KMS-11 (cell line): ENCODE results near the gene SNTG2.

Experiments
- H2AFZ ChIP-seq: fragments of 200-600 bp; sonication (generic); 2 replicates; pipeline ENCODE4 v1.6.1; 2016; ENCODE audit warnings: antibody characterized with exemption, mixed run types, low read depth
- H3K27ac ChIP-seq: fragments of 200-600 bp; sonication (generic); 2 replicates; pipeline ENCODE4 v1.6.1; 2016; ENCODE audit warnings: mild to moderate bottlenecking, mixed run types
- H3K27me3 ChIP-seq: fragments of 200-600 bp; sonication (generic); 2 replicates; pipeline ENCODE4 v1.6.1; 2017; ENCODE audit warnings: mild to moderate bottlenecking, low read depth, mixed run types, moderate library complexity; ENCODE audit not compliant: insufficient read depth
- H3K36me3 ChIP-seq: fragments of 200-600 bp; sonication (generic); 2 replicates; pipeline ENCODE4 v1.6.1; 2017; ENCODE audit warnings: mild to moderate bottlenecking, mixed run types; ENCODE audit not compliant: insufficient read depth
- H3K4me1 ChIP-seq: fragments of 200-600 bp; sonication (generic); 2 replicates; pipeline ENCODE4 v1.6.1; 2016; ENCODE audit warnings: mild to moderate bottlenecking, low read depth, mixed run types; ENCODE audit not compliant: poor library complexity, severe bottlenecking
- H3K4me2 ChIP-seq: fragments of 200-600 bp; sonication (generic); 2 replicates; pipeline ENCODE4 v1.7.0; 2016; ENCODE audit warnings: mild to moderate bottlenecking, mixed run types
- H3K4me3 ChIP-seq: fragments of 200-600 bp; sonication (generic); IDR thresholded peaks from 2 replicates; pipeline ENCODE4 v1.6.1; 2017; ENCODE audit warnings: low read depth, low read length, mixed read lengths; ENCODE audit not compliant: insufficient read depth
- H3K79me2 ChIP-seq: fragments of 200-600 bp; sonication (generic); 2 replicates; pipeline ENCODE4 v1.6.1; 2016; ENCODE audit warnings: low read depth, mixed run types; ENCODE audit not compliant: insufficient read depth
- H3K9ac ChIP-seq: fragments of 200-600 bp; sonication (generic); 2 replicates; pipeline ENCODE4 v1.6.1; 2016; ENCODE audit warnings: mild to moderate bottlenecking, mixed run types
- H4K20me1 ChIP-seq: fragments of 200-600 bp; sonication (generic); 2 replicates; pipeline ENCODE4 v1.6.1; 2016; ENCODE audit warnings: mild to moderate bottlenecking, mixed run types; ENCODE audit not compliant: insufficient read depth
- CTCF ChIP-seq: fragments of 200-600 bp; sonication (generic); conservative IDR thresholded peaks from 2 replicates; pipeline ENCODE4 v1.6.1; 2017; ENCODE audit warnings: low read depth, mild to moderate bottlenecking, antibody characterized with exemption, low read length, moderate library complexity, mixed read lengths

SNTG2 gene

GRCh38 chr2:974054-974453 is 23.4 kb downstream of the SNTG2 start:
- no peak overlapping the region for H3K9ac ChIP-seq
- H3K36me3 ChIP-seq = no peaks in the 10 kb centered on the region
- H3K27me3 ChIP-seq = no peaks in the 10 kb centered on the region
- H3K79me2 ChIP-seq = no peaks in the 10 kb centered on the region
- no peak overlapping the region for H3K4me3 ChIP-seq
- TF ChIP-seq CTCF = no peak
- H3K4me1 ChIP-seq = no peaks in the 10 kb centered on the region
- H3K4me2 ChIP-seq = no peak overlapping the region
- no peaks in the 10 kb centered on the region for H4K20me1 ChIP-seq
- no peak overlapping the region for H2AFZ ChIP-seq
- H3K27ac ChIP-seq = no peak overlapping the region

GRCh38 chr2:974502-974901 is 23.9 kb downstream of the SNTG2 start:
- H4K20me1 ChIP-seq = no peaks in the 10 kb centered on the region
- no peak overlapping the region for H3K27ac ChIP-seq
- H3K4me2 ChIP-seq = no peak overlapping the region
- H3K27me3 ChIP-seq = no peaks in the 10 kb centered on the region
- peaks cover 4% of the 10 kb centered on the region for H3K4me1 ChIP-seq
- H3K79me2 ChIP-seq = no peaks in the 10 kb centered on the region
- no peak overlapping the region for H3K9ac ChIP-seq
- no peak overlapping the region for H2AFZ ChIP-seq
- H3K4me3 ChIP-seq = no peak overlapping the region
- no peak for TF ChIP-seq CTCF
- no peaks in the 10 kb centered on the region for H3K36me3 ChIP-seq

GRCh38 chr2:975095-975494 is 24.4 kb downstream of the SNTG2 start:
- TF ChIP-seq CTCF = no peak
- no peak overlapping the region for H3K27ac ChIP-seq
- no peaks in the 10 kb centered on the region for H4K20me1 ChIP-seq
- no peak overlapping the region for H3K9ac ChIP-seq
- no peaks in the 10 kb centered on the region for H3K27me3 ChIP-seq
- H3K4me3 ChIP-seq = no peak overlapping the region
- H3K79me2 ChIP-seq = no peaks in the 10 kb centered on the region
- no peaks in the 10 kb centered on the region for H3K36me3 ChIP-seq
- H2AFZ ChIP-seq = no peak overlapping the region
- H3K4me1 ChIP-seq = peaks cover 6% of the 10 kb centered on the region
- H3K4me2 ChIP-seq = no peak overlapping the region

GRCh38 chr2:979069-979928 is 28.6 kb downstream of the SNTG2 start:
- Histone ChIP-seq H3K36me3 (no peaks in the 10 kb centered on the region), H3K4me3 (no peak overlapping the region), H3K4me1 (peaks cover 6% of the 10 kb centered on the region), H3K27ac (no peak overlapping the region), H4K20me1 (no peaks in the 10 kb centered on the region), H3K9ac (no peak overlapping the region), H3K27me3 (no peaks in the 10 kb centered on the region), H2AFZ (no peak overlapping the region), H3K4me2 (no peak overlapping the region), H3K79me2 (no peaks in the 10 kb centered on the region)
- no peak for TF ChIP-seq CTCF
